Transverse colon (tissue), 4 donors: ENCODE measurements around the gene UBALD1. TPM values are rescaled to one million over a fixed set of nuclear protein-coding genes. Genes with fewer than 3 reads are reported as not detected.

Experiments used
- DNase-seq: peaks from one replicate; pipeline ENCODE4 v3.0.0-alpha.2; 2019
- H3K27ac ChIP-seq, 4 donors: fragments of 200-600 bp; sonication (generic); 2 replicates each; pipeline ENCODE4 v1.5.1; 2016 to 2018; ENCODE audit warnings: inconsistent platforms in 4 of 4
- H3K27me3 ChIP-seq: fragments of 200-600 bp; sonication (generic); 2 replicates; pipeline ENCODE4 v1.5.1; 2017; ENCODE audit warnings: inconsistent platforms
- H3K36me3 ChIP-seq, 4 donors: fragments of 200-600 bp; sonication (generic); 2 replicates each; pipeline ENCODE4 v1.5.1; 2017 to 2019; ENCODE audit warnings: inconsistent platforms in 4 of 4
- H3K4me1 ChIP-seq, 4 donors: fragments of 200-600 bp; sonication (generic); 2 replicates each; pipeline ENCODE4 v1.5.1; 2017 to 2020; ENCODE audit warnings: inconsistent platforms in 4 of 4
- H3K4me3 ChIP-seq, 4 donors: fragments of 200-600 bp; sonication (generic); 1 replicate in 1 of 4; 2 replicates in 3 of 4; pipeline versions ENCODE4 v1.5.1 to v1.6.1; 2017 to 2019; ENCODE audit warnings: inconsistent platforms in 4 of 4
- H3K9me3 ChIP-seq, 2 donors: fragments of 200-600 bp; sonication (generic); 2 replicates each; pipeline ENCODE4 v1.5.1; 2017 to 2019; ENCODE audit warnings: inconsistent platforms in 2 of 2
- EP300 ChIP-seq: sonication (generic); formaldehyde crosslinking; IDR thresholded peaks from one replicate; pipeline ENCODE4 v1.6.1; 2017; ENCODE audit warnings: antibody characterized with exemption, low read depth
- POLR2A ChIP-seq: fragments of 450-650 bp; IDR thresholded peaks from one replicate; pipeline ENCODE4 v1.6.1; 2016; ENCODE audit warnings: antibody characterized with exemption, mild to moderate bottlenecking, moderate library complexity
- POLR2AphosphoS5 ChIP-seq, 3 donors: sonication (generic); formaldehyde crosslinking; IDR thresholded peaks; one replicate each; pipeline ENCODE4 v1.6.1; 2016; ENCODE audit warnings: antibody characterized with exemption in 3 of 3
- WGBS, 2 donors: methylation state at CpG; one replicate each; pipeline ENCODE4 v1.1.5; 2018; ENCODE audit warnings: low coverage in 1 of 2; 5-methylcytosine and 5-hydroxymethylcytosine counted together
- in situ Hi-C, 4 donors: fragments of 200-750 bp; cut with MboI; loops; one replicate each; pipeline versions ENCODE4 v1.15.0 to v1.15.1; 2017; ENCODE audit warnings: low sequenced_read_pairs in 3 of 4, low pct_ligation_motif_present in 1 of 4, low pct_unique_long_range_greater_than_20kb in 1 of 4
- intact Hi-C: fragments of 100-400 bp; cut with DNase I; formaldehyde crosslinking; loops from one replicate; pipeline ENCODE4 v1.15.1; 2023; ENCODE audit warnings: low total_unique reads
- total RNA-seq, 4 donors: library from RNA; depleted of rRNA; stranded (reverse); fragments of >200 nt; gene quantifications; one replicate each; pipeline ENCODE4 v1.1.0, GENCODE V29; 2016
- TF ChIP-seq, protein P1 (sequence below), 5 experiments: fragments of 200-600 bp in 3 of 5; fragments of 450-650 bp in 2 of 5; sonication (generic) in 3 of 5; IDR thresholded peaks; 1 replicate in 2 of 5; 2 replicates in 3 of 5; pipeline ENCODE4 v1.5.1; 2016 to 2017; ENCODE audit warnings: antibody characterized with exemption in 5 of 5, inconsistent platforms in 3 of 5, mild to moderate bottlenecking in 2 of 5, moderate library complexity in 1 of 5

The UBALD1 gene
- total RNA-seq, 4 donors from 2014 or later: 8.6 to 18.0 (median 10.5) TPM

DNA sequence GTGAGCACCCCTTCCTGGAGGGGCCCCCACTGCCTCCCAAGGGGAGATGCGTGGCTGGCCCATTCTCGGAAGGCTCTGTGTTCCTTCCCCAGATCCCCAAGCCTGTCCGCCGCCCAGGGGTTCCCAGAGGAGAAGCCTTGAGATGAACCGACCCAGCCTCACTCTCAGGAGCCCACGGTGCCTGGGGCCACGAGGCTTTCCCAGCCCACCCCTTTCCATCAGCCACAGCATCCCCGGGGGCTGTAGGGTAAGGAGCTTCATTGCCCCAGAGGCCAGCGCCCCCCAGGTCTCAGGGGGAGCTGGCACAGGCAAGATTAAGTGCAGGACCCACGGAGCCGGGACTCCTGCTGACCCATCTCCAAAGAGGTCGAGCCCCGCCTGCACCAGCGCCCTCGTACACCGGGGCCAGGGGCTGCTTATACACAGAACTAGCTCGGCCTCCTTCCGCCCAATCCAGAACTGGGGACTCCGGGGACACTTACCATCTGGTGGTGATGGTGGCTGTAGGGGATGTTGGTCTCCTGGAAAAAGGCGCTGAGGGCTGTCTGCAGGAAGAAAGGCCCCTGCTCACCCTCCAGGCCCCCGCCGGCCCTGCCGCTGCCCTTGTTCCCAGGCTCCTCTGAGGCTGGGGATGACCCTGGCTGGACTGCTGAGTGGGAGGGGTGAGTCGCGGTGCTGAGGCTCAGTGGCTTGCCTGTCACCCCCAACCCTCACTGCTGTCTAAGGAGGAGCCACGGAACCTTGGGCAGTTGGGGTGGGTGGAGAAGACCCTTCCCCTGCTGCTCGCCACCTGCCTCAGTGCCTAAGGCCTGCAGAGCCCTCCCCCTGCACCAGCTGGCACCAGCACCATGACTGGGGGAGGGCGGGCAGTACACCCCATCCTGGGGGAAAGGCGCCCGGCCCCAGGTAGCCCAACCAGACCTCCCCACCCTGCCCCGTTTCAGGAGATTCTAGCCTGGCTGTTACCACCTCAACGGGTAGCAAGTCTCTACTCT is 4.4 kb downstream of the UBALD1 start:
- 81% methylated on average over 30 of the region's 32 CpGs; no CpG with 5 or more reads in 1 of the 2 donors for WGBS, 2 donors
- no peak for DNase-seq
- Histone ChIP-seq H3K9me3 (no peaks in the 10 kb centered on the region), H3K4me1 (peaks cover 16 to 35% (median 28%) of the 10 kb centered on the region in 4 donors), H3K27ac (peak overlapping the region in 1 of 4 donors; percentile 98), H3K27me3 (no peaks in the 10 kb centered on the region), H3K36me3 (peaks cover 0 to 10% (median 0%) of the 10 kb centered on the region in 4 donors), H3K4me3 (no peak overlapping the region)
- TF ChIP-seq EP300 (no peak), POLR2AphosphoS5 (IDR thresholded peaks at IDR 0.05) (no peak), POLR2A (no peak)
- TF ChIP-seq, protein P1, sequence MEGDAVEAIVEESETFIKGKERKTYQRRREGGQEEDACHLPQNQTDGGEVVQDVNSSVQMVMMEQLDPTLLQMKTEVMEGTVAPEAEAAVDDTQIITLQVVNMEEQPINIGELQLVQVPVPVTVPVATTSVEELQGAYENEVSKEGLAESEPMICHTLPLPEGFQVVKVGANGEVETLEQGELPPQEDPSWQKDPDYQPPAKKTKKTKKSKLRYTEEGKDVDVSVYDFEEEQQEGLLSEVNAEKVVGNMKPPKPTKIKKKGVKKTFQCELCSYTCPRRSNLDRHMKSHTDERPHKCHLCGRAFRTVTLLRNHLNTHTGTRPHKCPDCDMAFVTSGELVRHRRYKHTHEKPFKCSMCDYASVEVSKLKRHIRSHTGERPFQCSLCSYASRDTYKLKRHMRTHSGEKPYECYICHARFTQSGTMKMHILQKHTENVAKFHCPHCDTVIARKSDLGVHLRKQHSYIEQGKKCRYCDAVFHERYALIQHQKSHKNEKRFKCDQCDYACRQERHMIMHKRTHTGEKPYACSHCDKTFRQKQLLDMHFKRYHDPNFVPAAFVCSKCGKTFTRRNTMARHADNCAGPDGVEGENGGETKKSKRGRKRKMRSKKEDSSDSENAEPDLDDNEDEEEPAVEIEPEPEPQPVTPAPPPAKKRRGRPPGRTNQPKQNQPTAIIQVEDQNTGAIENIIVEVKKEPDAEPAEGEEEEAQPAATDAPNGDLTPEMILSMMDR (IDR thresholded peaks at IDR 0.05): no peak
- intact Hi-C loops (no loop called here), in situ Hi-C loops (no loop called here)

GRCh38 chr16:4609200-4610010 is 5.3 kb downstream of the UBALD1 start:
- in situ Hi-C loops: no loop called here
- no peak for TF ChIP-seq POLR2AphosphoS5 (IDR thresholded peaks at IDR 0.05)
- TF ChIP-seq EP300: no peak
- TF ChIP-seq POLR2A: no peak
- TF ChIP-seq, protein P1 (IDR thresholded peaks at IDR 0.05): no peak
- intact Hi-C loops: no loop called here

DNA sequence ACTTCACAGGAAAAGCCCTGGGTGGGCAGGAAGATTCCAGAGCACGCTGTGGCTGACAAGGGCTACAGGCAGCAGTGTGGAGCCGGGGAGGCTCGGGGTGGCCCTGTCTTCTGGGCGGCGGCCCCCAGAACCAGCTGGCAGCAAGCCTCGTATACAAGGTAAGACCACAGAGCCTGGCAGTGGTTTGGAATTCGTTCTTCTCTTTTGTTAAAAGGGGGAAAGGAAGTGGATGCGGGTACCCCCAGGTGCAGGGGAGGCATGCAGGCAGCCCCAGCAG is 6.0 kb downstream of the UBALD1 start:
- WGBS, 2 donors: 73 to 86% methylated on average over 7 to 8 of the region's 8 CpGs
- no peaks in the 10 kb centered on the region for H3K27me3 ChIP-seq
- DNase-seq: no peak
- intact Hi-C loops: no loop called here
- peaks cover 13 to 26% (median 23%) of the 10 kb centered on the region in 4 donors for H3K4me1 ChIP-seq
- no peaks in the 10 kb centered on the region for H3K9me3 ChIP-seq
- in situ Hi-C loops: no loop called here
- TF ChIP-seq POLR2AphosphoS5 (IDR thresholded peaks at IDR 0.05) (no peak), POLR2A (no peak), EP300 (no peak)
- TF ChIP-seq, protein P1 (IDR thresholded peaks at IDR 0.05): no peak
- peaks cover 0 to 10% (median 0%) of the 10 kb centered on the region in 4 donors for H3K36me3 ChIP-seq
- H3K27ac ChIP-seq: no peak overlapping the region
- no peak overlapping the region for H3K4me3 ChIP-seq

More at GRCh38 chr16:4609200-4610010, 5.3 kb downstream of the UBALD1 start:
- Histone ChIP-seq H3K4me3 (no peak overlapping the region), H3K36me3 (peaks cover 0 to 10% (median 0%) of the 10 kb centered on the region in 4 donors), H3K4me1 (peaks cover 13 to 29% (median 24%) of the 10 kb centered on the region in 4 donors), H3K27ac (no peak overlapping the region), H3K9me3 (no peaks in the 10 kb centered on the region), H3K27me3 (no peaks in the 10 kb centered on the region)
- no peak for DNase-seq
- WGBS, 2 donors: 86 to 93% methylated on average over 12 to 42 of the region's 45 CpGs
